ENCODE data around the gene PCGF3. TPM values are rescaled to one million over a fixed set of nuclear protein-coding genes. Genes with fewer than 3 reads are reported as not detected.

The PCGF3 gene
- total RNA-seq, 1 donor from 2014 or later = 88.1 TPM

DNA sequence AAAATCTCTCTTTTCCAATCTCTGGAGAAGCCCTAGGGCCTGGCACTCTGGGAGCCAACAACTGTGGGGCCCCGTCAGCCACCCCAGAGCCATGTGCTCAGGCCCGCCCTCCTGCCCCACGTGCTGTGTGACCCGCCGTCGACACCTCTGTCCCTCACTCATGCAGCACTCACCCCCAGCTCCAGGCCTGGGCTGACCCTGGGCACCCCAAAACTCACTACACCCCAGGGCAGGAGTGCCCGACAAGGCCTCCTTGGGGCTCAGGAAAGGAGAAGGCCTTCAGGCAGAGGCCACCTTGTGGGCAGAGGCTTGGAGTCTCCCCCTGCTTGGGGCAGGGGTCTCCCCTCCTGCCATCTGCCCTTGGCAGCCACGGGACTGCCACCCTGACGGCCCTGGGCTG, 25.5 kb upstream of the PCGF3 start:
- Mint-ChIP-seq H3K27ac (no peak overlapping the region), H3K4me3 (peak overlapping the region; percentile 37), H3K36me3 (no peaks in the 10 kb centered on the region), H3K4me1 (peaks cover 12% of the 10 kb centered on the region), H3K9me3 (no peaks in the 10 kb centered on the region), H3K27me3 (ENCODE audit: low read depth) (no peaks in the 10 kb centered on the region)
- DNase-seq (ENCODE audit: low spot score in 2 of 2, unreplicated experiment in 2 of 2) = no peak
- no peak for TF ChIP-seq CTCF (IDR thresholded peaks at IDR 0.05; ENCODE audit: unreplicated experiment)

DNA sequence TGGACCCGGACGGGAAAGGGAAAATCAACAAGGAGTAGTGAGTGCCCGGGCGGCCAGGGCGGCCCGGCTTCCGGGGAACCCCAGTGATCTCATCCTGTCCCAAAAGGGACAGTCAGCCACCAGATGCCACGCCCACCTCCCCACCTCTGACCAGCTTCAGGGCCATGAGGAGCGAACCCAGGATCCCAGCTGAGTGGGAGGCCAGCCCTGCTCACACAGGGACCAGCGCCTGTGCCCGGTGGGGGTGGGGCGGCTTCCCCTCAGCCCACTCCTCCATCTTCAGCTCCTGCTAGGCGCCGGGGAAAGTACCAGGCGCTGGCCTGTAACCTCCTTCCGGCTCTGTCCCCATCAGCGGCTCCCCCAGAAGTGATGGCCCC, 25.1 kb upstream of the PCGF3 start:
- H3K27ac Mint-ChIP-seq = no peak overlapping the region
- H3K36me3 Mint-ChIP-seq = no peaks in the 10 kb centered on the region
- H3K9me3 Mint-ChIP-seq = no peaks in the 10 kb centered on the region
- no peak for TF ChIP-seq CTCF (IDR thresholded peaks at IDR 0.05; ENCODE audit: unreplicated experiment)
- DNase-seq (ENCODE audit: low spot score in 2 of 2, unreplicated experiment in 2 of 2) = peak in 1 of 2 experiments; percentile 17
- H3K4me3 Mint-ChIP-seq = peak overlapping the region; percentile 58
- H3K4me1 Mint-ChIP-seq = peaks cover 8% of the 10 kb centered on the region
- no peaks in the 10 kb centered on the region for H3K27me3 Mint-ChIP-seq (ENCODE audit: low read depth)

- no peak for TF ChIP-seq CTCF (IDR thresholded peaks at IDR 0.05; ENCODE audit: unreplicated experiment)
- Mint-ChIP-seq H3K27ac (no peak overlapping the region), H3K4me3 (peak overlapping the region; percentile 58), H3K9me3 (no peaks in the 10 kb centered on the region), H3K27me3 (ENCODE audit: low read depth) (no peaks in the 10 kb centered on the region), H3K36me3 (no peaks in the 10 kb centered on the region), H3K4me1 (peaks cover 4% of the 10 kb centered on the region)
- peak in 1 of 2 experiments; percentile 21 for DNase-seq (ENCODE audit: low spot score in 2 of 2, unreplicated experiment in 2 of 2)
Measured at GRCh38 chr4:680928-681645, 24.5 kb upstream of the PCGF3 start.

GRCh38 chr4:681736-682451, 23.7 kb upstream of the PCGF3 start:
- TF ChIP-seq CTCF (IDR thresholded peaks at IDR 0.05; ENCODE audit: unreplicated experiment) = no peak
- no peaks in the 10 kb centered on the region for H3K36me3 Mint-ChIP-seq
- no peaks in the 10 kb centered on the region for H3K27me3 Mint-ChIP-seq (ENCODE audit: low read depth)
- no peaks in the 10 kb centered on the region for H3K9me3 Mint-ChIP-seq
- peak overlapping the region; percentile 34 for H3K4me3 Mint-ChIP-seq
- no peak overlapping the region for H3K27ac Mint-ChIP-seq
- DNase-seq (ENCODE audit: low spot score in 2 of 2, unreplicated experiment in 2 of 2) = peak in 1 of 2 experiments; percentile 38
- H3K4me1 Mint-ChIP-seq = peaks cover 2% of the 10 kb centered on the region

GRCh38 chr4:682490-683172, 23.0 kb upstream of the PCGF3 start:
- no peak for DNase-seq (ENCODE audit: low spot score in 2 of 2, unreplicated experiment in 2 of 2)
- no peaks in the 10 kb centered on the region for H3K27me3 Mint-ChIP-seq (ENCODE audit: low read depth)
- peaks cover 3% of the 10 kb centered on the region for H3K4me1 Mint-ChIP-seq
- TF ChIP-seq CTCF (IDR thresholded peaks at IDR 0.05; ENCODE audit: unreplicated experiment) = no peak
- H3K27ac Mint-ChIP-seq = no peak overlapping the region
- no peaks in the 10 kb centered on the region for H3K9me3 Mint-ChIP-seq
- no peaks in the 10 kb centered on the region for H3K36me3 Mint-ChIP-seq
- peak overlapping the region; percentile 34 for H3K4me3 Mint-ChIP-seq
